ENCODE measurements around the gene RCAN2.

The RCAN2 gene

GRCh38 chr6:46220352-46221221, 270.7 kb downstream of the RCAN2 start:
- DNase-seq (ENCODE audit: low read depth) = no peak
- Histone ChIP-seq H3K4me3 (ENCODE audit: low read length) (no peak overlapping the region), H3K9ac (ENCODE audit: low read length) (no peak overlapping the region), H3K4me1 (ENCODE audit: control insufficient read depth, insufficient read depth, low read length) (peaks cover 46% of the 10 kb centered on the region), H3K27me3 (replicated peaks; ENCODE audit: control insufficient read depth, insufficient read depth, low read length) (no peaks in the 10 kb centered on the region), H3K36me3 (ENCODE audit: control insufficient read depth, insufficient read depth, low read length, severe bottlenecking) (no peaks in the 10 kb centered on the region), H3K9me3 (ENCODE audit: control insufficient read depth, low read length) (no peaks in the 10 kb centered on the region)

GRCh38 chr6:46219661-46220060, 271.6 kb downstream of the RCAN2 start:
- no peak for DNase-seq (ENCODE audit: low read depth)
- H3K9ac ChIP-seq (ENCODE audit: low read length) = no peak overlapping the region

GRCh38 chr6:46218457-46218856, 272.8 kb downstream of the RCAN2 start:
- Histone ChIP-seq H3K4me1 (ENCODE audit: control insufficient read depth, insufficient read depth, low read length) (peaks cover 46% of the 10 kb centered on the region), H3K9ac (ENCODE audit: low read length) (no peak overlapping the region), H3K36me3 (ENCODE audit: control insufficient read depth, insufficient read depth, low read length, severe bottlenecking) (no peaks in the 10 kb centered on the region), H3K9me3 (ENCODE audit: control insufficient read depth, low read length) (no peaks in the 10 kb centered on the region), H3K27me3 (replicated peaks; ENCODE audit: control insufficient read depth, insufficient read depth, low read length) (no peaks in the 10 kb centered on the region), H3K4me3 (ENCODE audit: low read length) (no peak overlapping the region)
- no peak for DNase-seq (ENCODE audit: low read depth)

More at GRCh38 chr6:46219661-46220060, 271.6 kb downstream of the RCAN2 start:
- no peaks in the 10 kb centered on the region for H3K9me3 ChIP-seq (ENCODE audit: control insufficient read depth, low read length)
- H3K36me3 ChIP-seq (ENCODE audit: control insufficient read depth, insufficient read depth, low read length, severe bottlenecking) = no peaks in the 10 kb centered on the region
- no peaks in the 10 kb centered on the region for H3K27me3 ChIP-seq (replicated peaks; ENCODE audit: control insufficient read depth, insufficient read depth, low read length)
- peaks cover 46% of the 10 kb centered on the region for H3K4me1 ChIP-seq (ENCODE audit: control insufficient read depth, insufficient read depth, low read length)
- no peak overlapping the region for H3K4me3 ChIP-seq (ENCODE audit: low read length)

GRCh38 chr6:46217671-46218131, 273.5 kb downstream of the RCAN2 start:
- no peaks in the 10 kb centered on the region for H3K27me3 ChIP-seq (replicated peaks; ENCODE audit: control insufficient read depth, insufficient read depth, low read length)
- no peaks in the 10 kb centered on the region for H3K9me3 ChIP-seq (ENCODE audit: control insufficient read depth, low read length)
- H3K4me1 ChIP-seq (ENCODE audit: control insufficient read depth, insufficient read depth, low read length) = peaks cover 42% of the 10 kb centered on the region
- H3K36me3 ChIP-seq (ENCODE audit: control insufficient read depth, insufficient read depth, low read length, severe bottlenecking) = no peaks in the 10 kb centered on the region
- H3K9ac ChIP-seq (ENCODE audit: low read length) = no peak overlapping the region
- no peak for DNase-seq (ENCODE audit: low read depth)
- no peak overlapping the region for H3K4me3 ChIP-seq (ENCODE audit: low read length)

- Histone ChIP-seq H3K4me3 (ENCODE audit: low read length) (no peak overlapping the region), H3K9me3 (ENCODE audit: control insufficient read depth, low read length) (no peaks in the 10 kb centered on the region), H3K4me1 (ENCODE audit: control insufficient read depth, insufficient read depth, low read length) (peaks cover 34% of the 10 kb centered on the region), H3K36me3 (ENCODE audit: control insufficient read depth, insufficient read depth, low read length, severe bottlenecking) (no peaks in the 10 kb centered on the region), H3K27me3 (replicated peaks; ENCODE audit: control insufficient read depth, insufficient read depth, low read length) (no peaks in the 10 kb centered on the region), H3K9ac (ENCODE audit: low read length) (peak overlapping the region; percentile 32)
- DNase-seq (ENCODE audit: low read depth) = no peak
Measured at GRCh38 chr6:46216879-46217278, 274.4 kb downstream of the RCAN2 start.

- no peak for DNase-seq (ENCODE audit: low read depth)
- H3K9me3 ChIP-seq (ENCODE audit: control insufficient read depth, low read length) = no peaks in the 10 kb centered on the region
- no peak overlapping the region for H3K4me3 ChIP-seq (ENCODE audit: low read length)
- H3K4me1 ChIP-seq (ENCODE audit: control insufficient read depth, insufficient read depth, low read length) = peaks cover 27% of the 10 kb centered on the region
- H3K9ac ChIP-seq (ENCODE audit: low read length) = no peak overlapping the region
- no peaks in the 10 kb centered on the region for H3K36me3 ChIP-seq (ENCODE audit: control insufficient read depth, insufficient read depth, low read length, severe bottlenecking)
- no peaks in the 10 kb centered on the region for H3K27me3 ChIP-seq (replicated peaks; ENCODE audit: control insufficient read depth, insufficient read depth, low read length)
Measured at GRCh38 chr6:46215777-46216176, 275.5 kb downstream of the RCAN2 start.

GRCh38 chr6:46215213-46215612, 276.0 kb downstream of the RCAN2 start:
- Histone ChIP-seq H3K9me3 (ENCODE audit: control insufficient read depth, low read length) (no peaks in the 10 kb centered on the region), H3K27me3 (replicated peaks; ENCODE audit: control insufficient read depth, insufficient read depth, low read length) (no peaks in the 10 kb centered on the region), H3K36me3 (ENCODE audit: control insufficient read depth, insufficient read depth, low read length, severe bottlenecking) (no peaks in the 10 kb centered on the region), H3K4me1 (ENCODE audit: control insufficient read depth, insufficient read depth, low read length) (peaks cover 21% of the 10 kb centered on the region), H3K9ac (ENCODE audit: low read length) (no peak overlapping the region), H3K4me3 (ENCODE audit: low read length) (no peak overlapping the region)
- DNase-seq (ENCODE audit: low read depth) = no peak

- no peak overlapping the region for H3K9ac ChIP-seq (ENCODE audit: low read length)
- H3K4me3 ChIP-seq (ENCODE audit: low read length) = no peak overlapping the region
- H3K9me3 ChIP-seq (ENCODE audit: control insufficient read depth, low read length) = no peaks in the 10 kb centered on the region
- H3K27me3 ChIP-seq (replicated peaks; ENCODE audit: control insufficient read depth, insufficient read depth, low read length) = no peaks in the 10 kb centered on the region
- peaks cover 13% of the 10 kb centered on the region for H3K4me1 ChIP-seq (ENCODE audit: control insufficient read depth, insufficient read depth, low read length)
- no peaks in the 10 kb centered on the region for H3K36me3 ChIP-seq (ENCODE audit: control insufficient read depth, insufficient read depth, low read length, severe bottlenecking)
- DNase-seq (ENCODE audit: low read depth) = no peak
Measured at GRCh38 chr6:46211917-46212316, 279.3 kb downstream of the RCAN2 start.

GRCh38 chr6:46210294-46210693, 281.0 kb downstream of the RCAN2 start:
- no peaks in the 10 kb centered on the region for H3K9me3 ChIP-seq (ENCODE audit: control insufficient read depth, low read length)

GRCh38 chr6:46208303-46208702, 282.9 kb downstream of the RCAN2 start:
- Histone ChIP-seq H3K4me1 (ENCODE audit: control insufficient read depth, insufficient read depth, low read length) (peaks cover 10% of the 10 kb centered on the region), H3K9me3 (ENCODE audit: control insufficient read depth, low read length) (no peaks in the 10 kb centered on the region), H3K27me3 (replicated peaks; ENCODE audit: control insufficient read depth, insufficient read depth, low read length) (peaks cover 4% of the 10 kb centered on the region), H3K36me3 (ENCODE audit: control insufficient read depth, insufficient read depth, low read length, severe bottlenecking) (no peaks in the 10 kb centered on the region), H3K4me3 (ENCODE audit: low read length) (no peak overlapping the region), H3K9ac (ENCODE audit: low read length) (no peak overlapping the region)
- no peak for DNase-seq (ENCODE audit: low read depth)

More at GRCh38 chr6:46210294-46210693, 281.0 kb downstream of the RCAN2 start:
- Histone ChIP-seq H3K27me3 (replicated peaks; ENCODE audit: control insufficient read depth, insufficient read depth, low read length) (peaks cover 4% of the 10 kb centered on the region), H3K4me3 (ENCODE audit: low read length) (no peak overlapping the region), H3K36me3 (ENCODE audit: control insufficient read depth, insufficient read depth, low read length, severe bottlenecking) (no peaks in the 10 kb centered on the region), H3K4me1 (ENCODE audit: control insufficient read depth, insufficient read depth, low read length) (peaks cover 10% of the 10 kb centered on the region), H3K9ac (ENCODE audit: low read length) (no peak overlapping the region)
- DNase-seq (ENCODE audit: low read depth) = no peak

- no peak for DNase-seq (ENCODE audit: low read depth)
- Histone ChIP-seq H3K27me3 (replicated peaks; ENCODE audit: control insufficient read depth, insufficient read depth, low read length) (peaks cover 4% of the 10 kb centered on the region), H3K9ac (ENCODE audit: low read length) (no peak overlapping the region), H3K9me3 (ENCODE audit: control insufficient read depth, low read length) (peaks cover 2% of the 10 kb centered on the region), H3K36me3 (ENCODE audit: control insufficient read depth, insufficient read depth, low read length, severe bottlenecking) (no peaks in the 10 kb centered on the region), H3K4me1 (ENCODE audit: control insufficient read depth, insufficient read depth, low read length) (peaks cover 10% of the 10 kb centered on the region), H3K4me3 (ENCODE audit: low read length) (no peak overlapping the region)
Measured at GRCh38 chr6:46207174-46207573, 284.1 kb downstream of the RCAN2 start.

Measured in adipocyte (in vitro differentiated cells).